HG03457 (cell line): ENCODE data around the gene TNFRSF9.
"Not testable (repeated sequence)": the region's sequence is repeated elsewhere in the genome, so short reads cannot be mapped to it uniquely, and the experiment has no call there.

ENCODE experiments used
- ATAC-seq: cut with Tn5 transposase; IDR thresholded peaks from one replicate; pipeline ENCODE4 v1.9.1; 2021; ENCODE audit warnings: moderate number of reproducible peaks; ENCODE audit not compliant: unreplicated experiment

Gene TNFRSF9

GRCh38 chr1:7921796-7922195, 18.8 kb downstream of the TNFRSF9 start:
- no peak for ATAC-seq

DNA sequence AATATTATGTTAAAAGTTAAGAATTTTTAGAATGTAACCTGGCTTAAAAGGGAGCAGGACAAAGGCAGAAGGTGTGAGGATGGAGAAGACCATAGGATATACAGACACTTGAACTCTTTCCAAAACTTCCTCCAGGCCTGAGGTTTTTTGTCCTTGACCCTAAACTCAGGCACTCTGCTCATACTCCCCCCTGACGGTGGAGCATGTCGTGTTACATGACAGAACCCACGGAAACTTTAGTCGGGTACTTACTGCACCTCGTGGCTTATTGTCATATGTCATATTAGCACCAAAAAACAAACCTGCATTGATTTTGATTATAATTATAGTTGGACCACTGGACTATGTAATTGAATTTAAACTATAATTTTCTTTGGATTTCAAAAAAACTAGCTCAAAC, 20.8 kb downstream of the TNFRSF9 start:
- no peak for ATAC-seq

- not testable (repeated sequence) for ATAC-seq
These were observed 22.7 kb downstream of the TNFRSF9 start for GRCh38 chr1:7917971-7918370.

GRCh38 chr1:7916501-7916830, 24.2 kb downstream of the TNFRSF9 start:
- ATAC-seq: no peak

DNA sequence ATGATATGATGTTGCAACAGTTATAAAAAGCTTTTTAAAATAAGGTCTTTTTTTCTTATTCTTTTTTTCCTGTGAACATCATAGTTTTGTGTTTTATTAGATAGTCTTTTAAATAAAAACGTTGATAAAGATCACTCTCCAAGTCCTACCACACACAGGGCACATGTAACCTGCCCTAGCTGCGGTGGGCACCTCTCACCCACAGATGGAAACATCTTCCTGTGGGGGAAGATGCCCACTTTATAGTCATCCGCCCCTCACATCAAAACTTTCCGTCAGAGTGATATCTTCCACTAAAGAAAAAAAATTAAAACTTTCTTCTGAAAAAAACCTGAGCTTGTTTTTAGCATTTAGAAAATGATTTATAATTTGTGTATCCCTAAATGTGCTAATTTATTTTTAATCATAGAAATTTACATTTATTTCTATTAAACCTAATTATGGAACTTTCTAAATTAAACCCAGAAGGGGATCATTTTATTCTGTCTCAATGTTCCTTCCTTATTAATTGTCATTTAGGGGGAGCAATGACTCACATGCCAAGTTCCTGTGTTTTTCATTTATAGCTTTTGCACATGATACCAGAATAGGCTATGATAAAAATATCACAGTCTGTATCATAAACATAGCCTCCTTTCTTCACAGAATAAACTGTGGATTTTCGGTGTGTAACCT, 24.7 kb downstream of the TNFRSF9 start:
- ATAC-seq: no peak

GRCh38 chr1:7912743-7913557, 27.7 kb downstream of the TNFRSF9 start:
- no peak for ATAC-seq

DNA sequence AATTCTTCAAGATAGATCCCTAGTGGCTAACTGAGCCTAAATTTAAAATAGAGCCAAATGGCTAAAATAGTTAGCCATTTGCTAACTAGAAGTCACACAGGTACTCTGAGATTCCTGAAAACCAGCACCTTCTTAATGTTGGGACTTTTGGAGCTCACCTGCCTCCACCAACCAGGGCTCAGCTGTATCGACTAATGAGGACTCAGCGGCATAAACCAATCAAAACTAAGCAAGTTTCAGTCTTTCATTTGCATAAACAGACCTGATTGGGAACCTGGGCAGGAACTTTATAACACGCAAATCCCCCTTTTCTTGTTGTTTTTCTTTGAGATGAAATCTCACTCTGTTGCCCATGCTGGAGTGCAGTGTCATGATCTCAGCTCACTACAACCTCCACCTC, 28.5 kb downstream of the TNFRSF9 start:
- no peak for ATAC-seq

DNA sequence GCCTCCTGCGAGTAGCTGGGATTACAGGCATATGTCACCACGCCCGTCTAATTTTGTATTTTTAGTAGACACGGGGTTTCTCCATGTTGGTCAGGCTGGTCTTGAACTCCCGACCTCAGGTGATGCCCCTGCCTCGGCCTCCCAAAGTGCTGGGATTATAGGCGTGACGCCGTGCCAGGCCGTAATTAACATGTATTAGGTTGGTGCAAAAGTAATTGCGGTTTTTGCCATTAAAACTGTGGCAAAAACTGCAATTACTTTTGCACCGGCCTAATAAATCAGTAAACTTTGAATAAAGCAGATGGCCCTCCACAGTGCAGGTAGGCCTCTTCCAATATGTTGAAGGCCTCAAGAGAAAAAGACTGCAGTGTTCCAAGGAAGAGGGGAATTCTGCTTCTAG, 35.4 kb downstream of the TNFRSF9 start:
- no peak for ATAC-seq

GRCh38 chr1:7902478-7903085, 38.1 kb downstream of the TNFRSF9 start:
- ATAC-seq: no peak

DNA sequence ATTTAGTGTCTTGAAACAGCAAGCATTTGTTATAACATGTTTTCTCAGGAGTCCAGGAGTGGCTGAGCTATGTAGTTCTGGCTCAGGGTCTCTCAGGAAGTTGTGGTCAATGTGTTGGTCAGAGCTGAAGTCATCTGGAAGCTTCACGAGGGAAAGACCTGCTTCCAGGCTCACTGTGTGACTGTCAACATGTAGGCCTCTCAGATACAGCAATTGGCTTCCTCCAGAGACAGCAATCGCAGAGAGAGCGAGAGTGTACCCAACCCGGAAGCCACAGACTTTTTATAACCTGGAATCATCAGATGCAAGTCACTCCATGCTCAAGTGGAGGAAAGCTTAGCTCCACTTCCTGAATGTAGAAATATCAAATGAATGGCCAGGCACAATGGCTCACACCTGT, 40.9 kb downstream of the TNFRSF9 start:
- no peak for ATAC-seq

DNA sequence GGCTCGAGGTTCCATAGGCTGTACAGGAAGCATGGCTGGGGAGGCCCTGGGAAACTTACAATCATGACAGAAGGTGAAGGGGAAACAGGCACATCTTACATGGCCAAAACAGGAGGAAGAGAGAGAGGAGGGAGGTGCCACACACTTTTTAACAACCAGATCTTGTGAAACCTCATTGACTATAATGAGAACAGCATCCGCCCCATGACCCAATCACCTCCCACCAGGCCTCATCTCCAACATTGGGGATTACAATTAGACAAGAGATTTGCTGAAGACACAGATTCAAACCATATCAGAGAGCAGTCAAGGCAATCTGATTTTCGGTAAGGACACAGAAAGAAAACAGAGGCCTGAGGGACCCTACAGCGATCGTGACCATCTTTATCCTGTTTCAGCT, 41.7 kb downstream of the TNFRSF9 start:
- ATAC-seq: no peak

GRCh38 chr1:7896994-7897393, 43.6 kb downstream of the TNFRSF9 start:
- no peak for ATAC-seq

DNA sequence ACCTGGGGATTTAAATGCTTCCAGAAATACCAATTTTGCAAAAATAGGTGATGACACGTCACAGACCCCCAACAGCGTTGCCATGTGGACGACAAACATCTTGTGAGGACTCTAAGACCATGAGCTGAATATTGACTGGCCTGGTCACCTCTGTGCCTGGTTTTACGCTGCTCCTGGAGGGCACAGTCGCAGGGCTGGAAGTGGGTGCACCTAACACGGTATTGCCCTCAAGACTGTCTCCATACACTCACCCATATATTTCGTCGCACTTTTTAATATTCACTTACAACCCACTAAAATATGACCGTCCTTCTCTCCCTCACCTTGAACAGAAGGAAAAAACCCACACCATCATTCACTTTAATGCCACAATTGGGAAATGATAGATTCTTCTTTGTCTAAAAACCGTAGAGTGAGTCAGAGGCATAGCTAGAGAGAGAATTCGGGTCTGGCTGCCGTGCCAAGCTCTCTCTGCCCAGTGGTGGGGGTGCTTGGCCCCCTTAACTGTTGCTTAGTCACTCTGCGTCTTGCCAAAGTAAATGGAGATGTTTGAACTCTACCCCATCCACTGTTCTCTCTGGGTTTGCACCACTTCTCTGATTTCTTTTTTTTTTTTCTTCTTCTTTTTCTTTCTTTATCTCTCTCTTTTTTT, 47.0 kb downstream of the TNFRSF9 start:
- no peak for ATAC-seq

DNA sequence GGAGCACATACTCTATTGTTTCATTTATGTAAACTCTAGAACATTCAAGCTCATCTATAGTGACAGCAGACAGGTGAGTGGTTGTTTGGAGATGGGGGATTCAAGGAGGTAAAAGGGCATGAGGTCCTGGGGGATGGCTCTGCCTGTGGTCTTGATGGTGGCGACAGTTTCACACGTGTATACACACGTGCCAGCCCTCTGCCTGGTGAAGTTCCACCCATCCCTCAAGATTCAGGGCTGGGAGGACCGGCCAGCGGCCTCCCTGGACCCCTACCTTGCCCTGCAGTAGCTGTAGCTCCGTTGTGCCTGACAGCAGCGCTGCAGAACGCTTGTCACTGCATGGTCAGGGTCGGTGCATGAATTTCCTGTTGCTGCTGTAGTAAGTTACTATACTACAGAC, 48.8 kb downstream of the TNFRSF9 start:
- no peak for ATAC-seq

DNA sequence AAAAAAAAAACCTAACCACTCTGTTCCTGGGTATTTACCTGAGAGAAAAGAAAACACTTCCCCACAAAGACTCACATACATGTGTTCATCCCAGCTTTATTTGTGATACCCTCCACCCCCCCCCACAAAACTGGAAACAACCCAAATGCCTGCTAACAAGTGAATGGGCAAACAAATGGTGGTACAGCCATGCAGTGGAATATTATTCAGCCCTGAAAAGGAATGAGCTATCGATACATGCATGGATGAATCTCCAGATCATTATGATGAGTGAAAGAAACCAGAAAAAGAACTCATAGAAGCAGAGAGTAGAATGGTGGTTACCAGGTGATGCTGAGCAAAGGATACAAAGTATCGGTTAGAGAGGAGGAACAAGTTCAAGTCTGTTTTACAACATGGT, 49.8 kb downstream of the TNFRSF9 start:
- no peak for ATAC-seq

DNA sequence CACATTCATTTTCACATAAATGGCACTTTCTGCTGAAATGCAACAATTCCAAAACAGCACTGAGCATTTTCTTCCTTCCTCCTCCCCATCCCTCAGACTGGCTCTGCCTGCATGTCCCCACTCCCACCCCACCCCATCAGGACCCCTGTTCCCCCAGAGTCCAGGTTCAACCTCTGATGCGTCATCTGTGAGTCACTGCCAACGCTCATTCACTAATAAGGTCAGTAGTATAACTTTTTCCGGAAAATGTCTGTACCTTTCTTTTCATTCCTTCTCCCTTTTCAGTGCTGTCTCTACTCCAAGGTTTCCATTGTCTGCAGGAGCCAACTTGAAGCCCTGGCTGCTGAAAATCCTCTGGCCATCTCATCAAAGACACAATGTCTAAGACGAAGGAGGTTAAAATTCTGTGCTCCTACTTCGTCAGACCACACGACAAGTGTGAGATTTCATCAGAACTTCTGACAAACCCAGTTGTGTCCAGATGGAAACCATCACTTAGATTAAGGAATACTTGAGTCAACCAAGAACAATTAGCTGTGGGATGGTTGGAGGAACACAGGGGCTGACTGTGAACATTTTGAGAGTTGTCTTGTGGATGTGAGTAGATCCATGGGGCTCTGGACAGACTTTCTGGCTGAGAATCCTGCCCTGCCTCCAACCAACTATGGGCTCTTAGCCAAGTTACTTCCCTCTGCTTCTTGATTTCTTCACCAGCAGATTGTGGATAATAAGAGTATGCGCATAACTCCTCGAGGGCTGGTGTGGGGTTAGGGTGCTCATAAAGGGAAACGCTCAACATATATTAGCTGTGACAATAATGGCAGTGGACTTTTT, 52.2 kb downstream of the TNFRSF9 start:
- no peak for ATAC-seq

DNA sequence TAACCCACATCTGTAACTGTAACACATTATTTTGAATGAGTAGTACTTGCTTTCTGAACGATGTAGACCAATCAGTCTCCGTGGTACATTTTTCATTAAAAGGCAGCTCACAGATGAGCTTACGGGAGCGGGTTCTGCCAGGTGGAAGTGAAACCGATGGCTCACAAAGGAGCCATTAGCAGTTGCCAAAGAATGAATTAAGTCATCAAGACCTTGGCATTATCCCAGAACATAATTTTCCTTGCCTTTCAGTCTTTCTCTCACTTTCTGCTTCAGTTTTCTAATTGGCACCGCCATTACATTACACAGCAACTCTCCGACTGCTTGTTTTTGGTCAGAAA, 54.3 kb downstream of the TNFRSF9 start:
- no peak for ATAC-seq

DNA sequence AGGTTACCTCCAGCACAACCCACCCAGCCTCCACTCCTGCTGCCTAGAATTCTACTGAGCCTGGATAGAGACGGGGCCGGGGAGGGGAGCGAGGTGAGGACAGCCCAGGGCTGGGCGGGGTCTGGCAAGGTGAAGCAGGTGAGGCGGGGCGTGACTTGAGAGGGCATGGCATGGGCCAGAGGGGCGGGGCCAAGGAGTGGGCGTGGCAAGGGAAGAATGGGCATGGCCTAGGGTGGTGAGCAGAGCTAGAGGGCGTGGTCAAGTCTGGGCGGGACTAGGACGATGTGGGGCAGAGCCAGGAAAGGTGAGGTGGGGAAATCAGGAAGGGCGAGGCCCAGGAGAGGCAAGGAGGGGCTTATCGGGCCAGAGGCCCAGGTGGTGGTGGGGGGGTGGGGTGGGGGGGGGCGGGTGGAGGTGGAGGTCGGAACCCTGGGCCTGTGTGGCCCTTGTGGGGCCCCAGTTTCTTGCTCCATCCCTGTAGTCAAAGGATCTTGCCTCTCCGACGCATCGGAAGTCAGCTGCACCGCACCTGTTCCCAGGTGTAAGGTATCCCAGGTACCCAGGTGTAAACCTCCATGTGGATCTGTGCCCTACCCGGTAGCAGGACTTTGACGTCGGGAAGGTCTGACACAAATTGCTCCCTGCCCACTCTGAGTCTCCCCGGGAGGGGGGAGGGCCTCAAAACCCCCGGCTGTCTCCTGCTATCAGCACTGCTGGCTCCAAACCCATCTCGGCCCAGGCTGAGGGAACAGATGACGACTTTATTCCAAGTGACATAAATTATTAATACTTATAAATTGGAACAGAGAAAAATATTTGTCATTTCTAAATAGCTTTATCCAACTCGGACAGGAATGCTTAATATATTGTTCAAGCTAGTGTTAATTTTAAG, 54.9 kb downstream of the TNFRSF9 start:
- ATAC-seq: no peak

DNA sequence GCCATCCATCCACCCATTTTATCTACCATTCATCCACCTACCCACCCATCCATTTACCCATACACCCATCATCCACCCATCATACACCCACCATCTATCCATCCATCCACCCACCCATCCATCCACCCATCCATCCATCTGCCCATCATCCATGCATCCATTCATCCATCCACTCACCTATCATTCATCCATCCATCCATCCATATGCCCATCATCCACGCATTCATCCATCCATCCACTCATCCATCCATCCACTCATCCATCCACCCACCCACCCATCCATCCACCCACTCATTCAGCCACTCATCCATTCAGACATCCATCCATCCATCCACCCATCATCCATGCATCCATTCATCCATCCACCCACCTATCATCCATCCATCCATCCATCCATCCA, 55.9 kb downstream of the TNFRSF9 start:
- no peak for ATAC-seq

DNA sequence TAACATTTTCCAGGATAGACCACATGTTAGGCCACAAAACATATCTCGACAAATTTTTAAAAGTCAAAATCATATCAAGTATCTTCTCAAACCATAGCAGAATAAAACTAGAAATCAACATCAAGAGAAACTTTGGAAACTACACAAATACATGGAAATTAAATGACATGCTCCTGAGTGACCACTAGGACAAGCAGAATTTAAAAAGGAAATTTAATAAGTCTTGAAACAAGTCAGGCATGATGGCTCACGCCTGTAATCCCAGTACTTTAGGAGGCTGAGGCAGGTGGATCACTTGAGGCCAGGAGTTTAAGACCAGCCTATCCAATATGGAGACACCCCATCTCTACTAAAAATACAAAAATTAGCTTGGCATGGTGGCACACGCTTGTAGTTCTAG, 61.4 kb downstream of the TNFRSF9 start:
- ATAC-seq: no peak
